ENCODE results near the gene C9orf152.

C9orf152 gene

GRCh38 chr9:110257097-110257841, 49.3 kb upstream of the C9orf152 start (continued):
- TF ChIP-seq GLIS3 (CRISPR knock-in tag; IDR thresholded peaks at IDR 0.05) = no peak
- TF ChIP-seq TOX (CRISPR knock-in tag; IDR thresholded peaks at IDR 0.05; ENCODE audit: borderline replicate concordance) = no peak
- no peak for TF ChIP-seq ISL1 (CRISPR knock-in tag; IDR thresholded peaks at IDR 0.05)
- no peak for TF ChIP-seq TSHZ2 (CRISPR knock-in tag; IDR thresholded peaks at IDR 0.05)
- TF ChIP-seq CSDC2 (CRISPR knock-in tag; IDR thresholded peaks at IDR 0.05) = no peak

GRCh38 chr9:110256380-110257096, 48.6 kb upstream of the C9orf152 start, which contains the start of gene TXN:
TSS of gene TXN (minus strand) at chr9:110256507. CDS start at chr9:110256435, 72 bp downstream.
- ATAC-seq = peak; percentile 82
- TF ChIP-seq TSHZ2 (CRISPR knock-in tag; IDR thresholded peaks at IDR 0.05) (no peak), GLIS3 (CRISPR knock-in tag; IDR thresholded peaks at IDR 0.05) (no peak), ZNF8 (CRISPR knock-in tag; IDR thresholded peaks at IDR 0.05) (no peak), RARB (CRISPR knock-in tag; IDR thresholded peaks at IDR 0.05) (no peak), ZFP30 (CRISPR knock-in tag; IDR thresholded peaks at IDR 0.05) (no peak), CREB5 (CRISPR knock-in tag; IDR thresholded peaks at IDR 0.05; ENCODE audit: low read depth) (no peak), SNAI2 (CRISPR knock-in tag; IDR thresholded peaks at IDR 0.05) (no peak), PATZ1 (CRISPR knock-in tag; IDR thresholded peaks at IDR 0.05; ENCODE audit: borderline replicate concordance) (no peak), PPARA (CRISPR knock-in tag; IDR thresholded peaks at IDR 0.05; ENCODE audit: borderline replicate concordance) (no peak), POU6F1 (CRISPR knock-in tag; IDR thresholded peaks at IDR 0.05; ENCODE audit: borderline replicate concordance, low read depth) (no peak), ZC3H10 (CRISPR knock-in tag; IDR thresholded peaks at IDR 0.05) (no peak), TOX (CRISPR knock-in tag; IDR thresholded peaks at IDR 0.05; ENCODE audit: borderline replicate concordance) (no peak), ESRRG (CRISPR knock-in tag; IDR thresholded peaks at IDR 0.05) (no peak), BACH2 (CRISPR knock-in tag; IDR thresholded peaks at IDR 0.05; ENCODE audit: borderline replicate concordance) (no peak), ZNF565 (CRISPR knock-in tag; conservative IDR thresholded peaks at IDR 0.05; ENCODE audit: low read depth) (no peak)

Data from SK-N-SH treated with all-trans-retinoic acid at 6 μM for 48 hours (cell line).